BE2C (cell line): ENCODE results near the gene CER1.

ENCODE experiments used
- DNase-seq: peaks from one replicate; pipeline ENCODE4 v3.0.0-alpha.2; 2020
- H3K27me3 ChIP-seq: fragments of 250-450 bp; sonication (Bioruptor Pico); 2 replicates; pipeline ENCODE4 v1.5.1; 2020; ENCODE audit warnings: mild to moderate bottlenecking
- H3K36me3 ChIP-seq: fragments of 250-450 bp; sonication (Bioruptor Pico); 2 replicates; pipeline ENCODE4 v1.5.1; 2020; ENCODE audit warnings: mild to moderate bottlenecking
- H3K4me1 ChIP-seq: fragments of 250-450 bp; sonication (Bioruptor Pico); 2 replicates; pipeline ENCODE4 v1.5.1; 2020
- H3K4me3 ChIP-seq: 2 replicates; pipeline ENCODE4 v1.5.1; 2011; ENCODE audit warnings: low read depth, low read length
- H3K9me3 ChIP-seq: fragments of 250-450 bp; sonication (Bioruptor Pico); 2 replicates; pipeline ENCODE4 v1.5.1; 2020
- CTCF ChIP-seq: IDR thresholded peaks from 2 replicates; pipeline ENCODE4 v1.5.1; 2012; ENCODE audit warnings: mild to moderate bottlenecking, low read depth, low read length

The CER1 gene

GRCh38 chr9:14749741-14750211 lies 27.2 kb upstream of the CER1 start:
- no peak for DNase-seq
- no peak overlapping the region for H3K4me3 ChIP-seq
- H3K4me1 ChIP-seq: peaks cover 8% of the 10 kb centered on the region
- TF ChIP-seq CTCF: no peak
- H3K27me3 ChIP-seq: no peaks in the 10 kb centered on the region
- no peaks in the 10 kb centered on the region for H3K36me3 ChIP-seq
- no peaks in the 10 kb centered on the region for H3K9me3 ChIP-seq

- no peak for TF ChIP-seq CTCF
- no peak for DNase-seq
- H3K4me3 ChIP-seq: no peak overlapping the region
- no peaks in the 10 kb centered on the region for H3K9me3 ChIP-seq
- no peaks in the 10 kb centered on the region for H3K27me3 ChIP-seq
- peaks cover 8% of the 10 kb centered on the region for H3K4me1 ChIP-seq
- H3K36me3 ChIP-seq: no peaks in the 10 kb centered on the region
These were observed 25.8 kb upstream of the CER1 start for GRCh38 chr9:14748373-14748772.

GRCh38 chr9:14747111-14747510 lies 24.6 kb upstream of the CER1 start:
- H3K9me3 ChIP-seq: no peaks in the 10 kb centered on the region
- H3K4me3 ChIP-seq: no peak overlapping the region
- no peak for TF ChIP-seq CTCF
- no peaks in the 10 kb centered on the region for H3K36me3 ChIP-seq
- DNase-seq: no peak
- peaks cover 9% of the 10 kb centered on the region for H3K4me1 ChIP-seq
- no peaks in the 10 kb centered on the region for H3K27me3 ChIP-seq

GRCh38 chr9:14746626-14747025 lies 24.1 kb upstream of the CER1 start:
- no peak for DNase-seq

GRCh38 chr9:14744768-14745167 lies 22.2 kb upstream of the CER1 start:
- DNase-seq: no peak
- Histone ChIP-seq H3K27me3 (no peaks in the 10 kb centered on the region), H3K4me1 (peaks cover 15% of the 10 kb centered on the region), H3K9me3 (no peaks in the 10 kb centered on the region), H3K36me3 (no peaks in the 10 kb centered on the region), H3K4me3 (no peak overlapping the region)
- no peak for TF ChIP-seq CTCF

More at GRCh38 chr9:14746626-14747025, 24.1 kb upstream of the CER1 start:
- Histone ChIP-seq H3K27me3 (no peaks in the 10 kb centered on the region), H3K4me3 (no peak overlapping the region), H3K9me3 (no peaks in the 10 kb centered on the region), H3K36me3 (no peaks in the 10 kb centered on the region), H3K4me1 (peaks cover 10% of the 10 kb centered on the region)
- TF ChIP-seq CTCF: no peak

GRCh38 chr9:14741369-14741768 lies 18.8 kb upstream of the CER1 start:
- H3K9me3 ChIP-seq: no peaks in the 10 kb centered on the region
- no peak overlapping the region for H3K4me3 ChIP-seq
- H3K4me1 ChIP-seq: peaks cover 13% of the 10 kb centered on the region
- H3K27me3 ChIP-seq: no peaks in the 10 kb centered on the region
- no peak for DNase-seq
- no peaks in the 10 kb centered on the region for H3K36me3 ChIP-seq
- no peak for TF ChIP-seq CTCF
